Measurements from ENCODE around the gene TRIM6. TPM values are rescaled to one million over a fixed set of nuclear protein-coding genes. Genes with fewer than 3 reads are reported as not detected.

Gene TRIM6
- total and polyA plus RNA-seq, 9 of the 15 experiments (the other 6 are each of a cell fraction or from before 2014, with no cell fraction given), result 5.0 to 11.8 (median 8.7) TPM

- TF ChIP-seq ZNF584 (CRISPR knock-in tag; IDR thresholded peaks at IDR 0.05; ENCODE audit: low read depth) (no peak), GTF2A2 (tag; IDR thresholded peaks at IDR 0.05) (no peak), ZNF263 (CRISPR knock-in tag; IDR thresholded peaks at IDR 0.05; ENCODE audit: borderline replicate concordance) (no peak), AFF1 (IDR thresholded peaks at IDR 0.05; ENCODE audit: low read depth in 1 of 2, partially characterized antibody in 2 of 2) (peak in 1 of 2 experiments; percentile 32), JUND (IDR thresholded peaks at IDR 0.05; ENCODE audit: borderline replicate concordance, low read depth, low read length) (peak; percentile 40; the same call in 1 of the 2 replicates), JUND (tag; IDR thresholded peaks at IDR 0.05; ENCODE audit: borderline replicate concordance, low read depth, low read length) (no peak; the same call in 2 of the 3 replicates), FOXK1 (CRISPR knock-in tag; IDR thresholded peaks at IDR 0.05; ENCODE audit: borderline replicate concordance) (no peak), BCL6 (CRISPR knock-in tag; IDR thresholded peaks at IDR 0.05) (no peak), CC2D1A (IDR thresholded peaks at IDR 0.05) (0 out of 2 replicates have a peak, but pooled peaks have one; percentile 30), CREB3L1 (IDR thresholded peaks at IDR 0.05; ENCODE audit: borderline replicate concordance, low read depth) (peak; percentile 37; the same call in 1 of the 2 replicates), GATAD2B (IDR thresholded peaks at IDR 0.05; ENCODE audit: borderline replicate concordance) (0 out of 2 replicates have a peak, but pooled peaks have one; percentile 13), CREM (IDR thresholded peaks at IDR 0.05; ENCODE audit: low read depth) (peak; percentile 50), NR2C2 (CRISPR knock-in tag; IDR thresholded peaks at IDR 0.05) (no peak), NR2C2 (tag; IDR thresholded peaks at IDR 0.05) (0 out of 2 replicates have a peak, but pooled peaks have one; percentile 39), ZNF785 (CRISPR knock-in tag; IDR thresholded peaks at IDR 0.05) (no peak), SMC3 (conservative IDR thresholded peaks at IDR 0.05; ENCODE audit: insufficient read depth, low read depth, low read length) (peak; percentile 83), PCBP1 (IDR thresholded peaks at IDR 0.05; ENCODE audit: low read depth, low read length, poor library complexity, severe bottlenecking) (no peak), KLF16 (IDR thresholded peaks at IDR 0.05) (peak; percentile 40; the same call in 1 of the 2 replicates), PHF8 (IDR thresholded peaks at IDR 0.05; ENCODE audit: borderline replicate concordance, low read length) (no peak), TAF1 (IDR thresholded peaks at IDR 0.05; ENCODE audit: control insufficient read depth, extremely low read depth, insufficient read depth, low read length, severe bottlenecking) (no peak), DEAF1 (CRISPR knock-in tag; IDR thresholded peaks at IDR 0.05) (peak; percentile 69), SMARCA4 (IDR thresholded peaks at IDR 0.05) (0 out of 2 replicates have a peak, but pooled peaks have one; percentile 22)
These were observed 4.0 kb downstream of the TRIM6 start (continued) for GRCh38 chr11:5600374-5600851.
